Tibial nerve (tissue), 4 donors: ENCODE measurements around the gene LBHD2.

Source experiments
- EP300 ChIP-seq, 2 donors: sonication (generic); formaldehyde crosslinking; IDR thresholded peaks; one replicate each; pipeline ENCODE4 v1.6.1; 2017; ENCODE audit warnings: antibody characterized with exemption in 2 of 2, mild to moderate bottlenecking in 1 of 2
- POLR2A ChIP-seq, 2 donors: fragments of 450-650 bp; IDR thresholded peaks; one replicate each; pipeline ENCODE4 v1.6.1; 2017; ENCODE audit warnings: antibody characterized with exemption in 2 of 2, mild to moderate bottlenecking in 2 of 2, moderate library complexity in 2 of 2
- TF ChIP-seq, protein P1 (sequence below), 5 experiments: fragments of 200-600 bp in 3 of 5; fragments of 450-650 bp in 2 of 5; sonication (generic) in 3 of 5; IDR thresholded peaks; one replicate each; pipeline ENCODE4 v1.5.1; 2016 to 2019; ENCODE audit warnings: antibody characterized with exemption in 5 of 5, mild to moderate bottlenecking in 3 of 5, moderate library complexity in 2 of 5

GRCh38 chr14:103100281-103101121 is 16.5 kb downstream of the LBHD2 start:
- TF ChIP-seq POLR2A (IDR thresholded peaks at IDR 0.05) (no peak), EP300 (IDR thresholded peaks at IDR 0.05) (no peak)
- TF ChIP-seq, protein P1, sequence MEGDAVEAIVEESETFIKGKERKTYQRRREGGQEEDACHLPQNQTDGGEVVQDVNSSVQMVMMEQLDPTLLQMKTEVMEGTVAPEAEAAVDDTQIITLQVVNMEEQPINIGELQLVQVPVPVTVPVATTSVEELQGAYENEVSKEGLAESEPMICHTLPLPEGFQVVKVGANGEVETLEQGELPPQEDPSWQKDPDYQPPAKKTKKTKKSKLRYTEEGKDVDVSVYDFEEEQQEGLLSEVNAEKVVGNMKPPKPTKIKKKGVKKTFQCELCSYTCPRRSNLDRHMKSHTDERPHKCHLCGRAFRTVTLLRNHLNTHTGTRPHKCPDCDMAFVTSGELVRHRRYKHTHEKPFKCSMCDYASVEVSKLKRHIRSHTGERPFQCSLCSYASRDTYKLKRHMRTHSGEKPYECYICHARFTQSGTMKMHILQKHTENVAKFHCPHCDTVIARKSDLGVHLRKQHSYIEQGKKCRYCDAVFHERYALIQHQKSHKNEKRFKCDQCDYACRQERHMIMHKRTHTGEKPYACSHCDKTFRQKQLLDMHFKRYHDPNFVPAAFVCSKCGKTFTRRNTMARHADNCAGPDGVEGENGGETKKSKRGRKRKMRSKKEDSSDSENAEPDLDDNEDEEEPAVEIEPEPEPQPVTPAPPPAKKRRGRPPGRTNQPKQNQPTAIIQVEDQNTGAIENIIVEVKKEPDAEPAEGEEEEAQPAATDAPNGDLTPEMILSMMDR (IDR thresholded peaks at IDR 0.05) = no peak
